ACHN (cell line): Measurements from ENCODE around the gene MORN3.
"Not testable (repeated sequence)": the region's sequence is repeated elsewhere in the genome, so short reads cannot be mapped to it uniquely, and the experiment has no call there.

Experiments
- DNase-seq: peaks from one replicate; pipeline ENCODE4 v3.0.0-alpha.2; 2015
- in situ Hi-C: cut with HindIII; loops from 2 replicates; pipeline ENCODE4 v1.10.0; 2017; ENCODE audit warnings: low sequenced_read_pairs, low pct_ligation_motif_present, low pct_unique_long_range_greater_than_20kb

The MORN3 gene, protein sequence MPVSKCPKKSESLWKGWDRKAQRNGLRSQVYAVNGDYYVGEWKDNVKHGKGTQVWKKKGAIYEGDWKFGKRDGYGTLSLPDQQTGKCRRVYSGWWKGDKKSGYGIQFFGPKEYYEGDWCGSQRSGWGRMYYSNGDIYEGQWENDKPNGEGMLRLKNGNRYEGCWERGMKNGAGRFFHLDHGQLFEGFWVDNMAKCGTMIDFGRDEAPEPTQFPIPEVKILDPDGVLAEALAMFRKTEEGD

DNA sequence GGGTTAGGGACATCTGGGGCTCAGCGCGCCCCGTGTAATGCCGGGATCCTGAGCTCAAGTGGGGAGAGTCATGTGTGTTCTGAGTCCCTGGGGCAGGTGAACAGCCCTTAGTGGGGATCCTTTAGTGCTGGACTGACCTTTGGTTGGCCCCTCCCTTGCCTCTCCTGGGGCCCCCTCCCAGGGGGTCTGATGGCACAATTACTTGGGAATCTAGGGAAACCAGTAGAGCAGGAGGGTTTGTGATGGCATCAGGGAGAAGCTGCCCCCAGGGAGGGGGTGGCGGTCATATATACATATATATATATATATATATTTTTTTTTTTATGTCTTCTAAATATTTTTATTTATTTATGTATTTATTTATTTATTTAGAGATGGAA lies at the start of gene MORN3:
TSS of gene MORN3 (minus strand) at position 134 of the 380 bp plus-strand sequence. CDS start 171 bp downstream, outside the sequence.
- no peak for DNase-seq
- in situ Hi-C loops, result no loop called here

- DNase-seq, result no peak
- in situ Hi-C loops, result no loop called here
Measured at GRCh38 chr12:121718653-121719239, 49.3 kb upstream of the MORN3 start.

DNA sequence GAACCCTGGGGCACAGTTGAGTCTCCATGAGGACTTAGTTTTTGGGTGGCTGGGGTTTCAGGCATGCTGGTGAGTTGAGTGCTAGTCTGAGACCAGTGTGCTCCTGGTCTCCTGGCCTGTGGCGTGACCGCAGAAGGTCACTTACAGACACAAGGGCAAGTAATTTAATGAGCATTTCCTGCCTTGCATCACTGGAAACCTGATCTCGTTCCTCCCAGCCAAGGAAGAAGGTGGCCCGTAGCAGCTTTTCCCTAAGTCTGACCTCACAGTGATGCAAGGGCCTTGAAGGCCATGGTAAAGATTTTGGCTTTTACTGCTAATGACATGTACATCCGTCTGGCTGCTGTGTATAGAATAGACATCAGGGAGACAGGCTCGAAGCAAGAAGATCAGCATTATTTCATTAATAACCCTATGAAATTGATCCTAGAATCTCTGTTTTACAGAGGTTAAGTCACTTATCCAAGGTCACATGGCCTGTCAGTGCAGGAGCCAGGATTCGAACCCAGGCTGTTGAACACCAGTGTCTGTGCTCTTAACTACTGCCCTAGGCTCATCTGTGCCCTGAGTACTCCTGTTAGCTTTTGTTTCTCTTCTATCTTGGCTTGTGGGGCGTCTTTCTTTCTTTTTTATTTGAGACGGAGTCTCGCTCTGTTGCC lies 47.7 kb upstream of the MORN3 start:
- DNase-seq, result no peak
- in situ Hi-C loops, result no loop called here

DNA sequence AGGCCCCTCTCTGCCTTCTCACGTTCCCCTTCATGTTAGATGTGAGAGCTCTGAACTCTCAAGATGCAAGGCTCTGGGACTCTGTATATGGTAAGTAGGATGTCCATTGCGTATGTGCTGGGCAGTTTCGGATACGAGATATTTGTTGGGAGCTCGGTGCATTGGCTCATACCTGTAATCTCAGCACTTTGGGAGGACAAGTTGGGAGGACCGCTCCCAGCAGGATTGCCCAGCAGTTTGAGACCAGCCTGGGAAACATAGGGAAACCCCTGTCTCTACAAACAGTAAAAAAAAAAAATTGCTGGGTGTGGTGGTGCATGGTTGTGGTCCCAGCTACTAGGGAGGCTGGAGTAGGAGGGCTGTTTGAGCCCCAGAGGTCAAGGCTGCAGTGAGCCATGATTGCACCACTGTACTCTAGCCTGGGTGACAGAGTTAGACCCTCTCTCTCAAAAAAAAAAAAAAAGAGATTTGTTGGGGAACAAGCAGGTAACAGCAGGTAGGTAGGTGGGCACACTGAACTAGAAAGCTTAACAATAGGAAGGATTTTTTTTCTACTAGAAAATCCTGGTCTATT lies 46.5 kb upstream of the MORN3 start:
- in situ Hi-C loops, result no loop called here
- DNase-seq, result no peak

DNA sequence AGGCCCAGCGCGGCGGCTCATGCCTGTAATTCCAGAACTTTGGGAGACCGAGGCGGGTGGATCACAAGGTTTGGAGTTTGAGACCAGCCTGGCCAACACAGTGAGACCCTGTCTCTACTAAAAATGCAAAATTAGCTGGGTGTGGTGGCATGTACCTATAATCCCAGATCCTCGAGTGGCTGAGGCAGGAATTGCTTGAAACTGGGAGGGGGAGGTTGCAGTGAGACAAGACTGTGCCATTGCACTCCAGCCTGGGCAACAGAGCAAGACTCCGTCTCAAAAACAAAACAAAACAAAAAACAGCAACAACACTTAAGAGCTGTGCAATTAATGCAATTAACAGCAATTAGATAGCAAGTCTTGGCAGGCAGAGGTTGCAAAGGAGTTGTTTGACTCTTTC lies 45.6 kb upstream of the MORN3 start:
- DNase-seq, in situ Hi-C loops: not testable (repeated sequence)

DNA sequence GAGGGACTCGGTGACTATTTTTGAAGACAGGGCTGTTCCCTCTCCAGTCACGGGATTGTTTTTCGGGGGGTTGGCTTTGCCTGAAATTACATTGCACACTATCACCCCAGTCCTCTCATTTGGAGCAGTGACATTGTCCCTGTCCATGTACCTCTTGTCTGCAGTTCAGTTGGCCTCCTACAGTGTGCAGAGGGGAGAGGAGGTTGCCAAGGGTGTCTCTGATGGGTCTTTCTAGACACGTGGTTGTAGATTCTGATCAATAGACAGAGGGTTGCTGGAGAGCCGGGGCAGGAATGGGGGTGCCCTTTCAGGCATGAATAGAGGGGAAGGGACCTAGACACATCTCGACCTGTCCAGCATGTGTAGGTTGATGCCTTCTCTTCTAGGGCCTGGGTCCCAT lies 44.3 kb upstream of the MORN3 start:
- DNase-seq, result no peak
- in situ Hi-C loops, result no loop called here

DNA sequence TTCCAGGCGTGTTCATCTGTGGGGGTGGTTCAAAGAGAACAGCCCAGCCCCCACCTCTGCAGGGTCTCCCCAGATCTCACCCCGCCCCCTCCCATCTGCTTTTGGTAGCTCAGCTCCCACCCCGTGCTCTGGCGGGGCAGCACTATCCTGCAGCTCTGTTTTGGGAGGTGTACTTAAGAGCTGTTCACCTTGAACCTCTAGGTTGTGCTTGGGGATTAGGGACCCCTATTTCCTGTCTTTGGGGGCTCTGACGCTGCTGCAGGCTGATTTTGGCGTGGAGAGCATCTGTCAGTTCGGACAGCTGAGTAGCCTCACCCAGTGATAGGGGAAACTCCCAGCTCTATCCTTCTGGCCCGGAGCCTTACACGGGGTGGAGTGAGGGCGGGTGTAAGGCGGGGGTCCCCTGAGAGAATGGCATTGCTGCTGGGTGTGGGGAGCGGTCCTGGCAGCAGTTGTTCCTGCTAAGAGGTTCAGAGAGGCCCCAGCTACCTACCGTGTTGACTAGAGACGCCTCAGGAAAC lies 43.9 kb upstream of the MORN3 start:
- in situ Hi-C loops, result no loop called here
- no peak for DNase-seq

DNA sequence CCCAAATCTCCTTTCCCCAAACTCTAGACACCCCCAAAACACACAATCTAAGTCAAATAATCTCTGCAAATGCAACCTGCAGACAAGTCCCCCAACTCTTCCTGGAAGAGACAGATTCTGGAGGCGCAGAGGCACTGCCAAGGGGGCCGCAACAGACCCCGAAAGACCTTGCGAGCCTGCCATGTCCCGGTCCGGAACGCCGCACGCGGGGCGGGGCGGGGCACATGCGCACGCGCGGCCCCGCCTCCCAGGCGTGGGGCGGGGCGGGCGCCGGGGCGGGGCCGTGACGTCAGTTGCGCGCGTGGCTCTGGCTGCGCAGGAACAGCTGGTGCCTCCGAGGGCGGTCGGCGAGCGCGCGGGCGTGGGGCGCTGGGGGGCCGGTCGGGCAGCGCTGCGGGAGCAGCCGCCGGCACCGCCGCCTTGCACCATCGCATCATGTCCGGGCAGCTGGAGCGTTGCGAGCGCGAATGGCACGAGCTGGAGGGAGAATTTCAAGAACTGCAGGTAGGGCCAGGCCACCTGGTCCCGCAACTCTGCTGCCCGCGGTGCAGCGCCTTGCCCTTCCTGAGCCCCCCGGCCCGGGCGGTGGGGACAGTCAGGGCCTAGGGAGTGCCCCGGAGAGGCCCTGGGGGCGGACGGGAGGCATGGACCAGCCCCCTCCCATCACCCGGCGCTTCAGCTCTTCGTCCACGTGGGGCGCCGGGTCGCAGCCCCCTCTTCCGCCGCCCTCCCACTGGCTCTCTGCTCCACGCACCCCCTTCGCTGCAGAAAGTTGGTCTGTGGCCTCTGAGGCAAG lies 43.2 kb upstream of the MORN3 start, which contains the start of gene TMEM120B:
TSS of gene TMEM120B (plus strand) at position 292 of the 796 bp plus-strand sequence. CDS start at position 436, 144 bp downstream.
- peak; percentile 84 for DNase-seq

GRCh38 chr12:121712190-121712460 lies 42.7 kb upstream of the MORN3 start:
- in situ Hi-C loops, result no loop called here

More for the DNA sequence above, 43.2 kb upstream of the MORN3 start, which contains the start of gene TMEM120B:
- in situ Hi-C loops, result no loop called here

DNA sequence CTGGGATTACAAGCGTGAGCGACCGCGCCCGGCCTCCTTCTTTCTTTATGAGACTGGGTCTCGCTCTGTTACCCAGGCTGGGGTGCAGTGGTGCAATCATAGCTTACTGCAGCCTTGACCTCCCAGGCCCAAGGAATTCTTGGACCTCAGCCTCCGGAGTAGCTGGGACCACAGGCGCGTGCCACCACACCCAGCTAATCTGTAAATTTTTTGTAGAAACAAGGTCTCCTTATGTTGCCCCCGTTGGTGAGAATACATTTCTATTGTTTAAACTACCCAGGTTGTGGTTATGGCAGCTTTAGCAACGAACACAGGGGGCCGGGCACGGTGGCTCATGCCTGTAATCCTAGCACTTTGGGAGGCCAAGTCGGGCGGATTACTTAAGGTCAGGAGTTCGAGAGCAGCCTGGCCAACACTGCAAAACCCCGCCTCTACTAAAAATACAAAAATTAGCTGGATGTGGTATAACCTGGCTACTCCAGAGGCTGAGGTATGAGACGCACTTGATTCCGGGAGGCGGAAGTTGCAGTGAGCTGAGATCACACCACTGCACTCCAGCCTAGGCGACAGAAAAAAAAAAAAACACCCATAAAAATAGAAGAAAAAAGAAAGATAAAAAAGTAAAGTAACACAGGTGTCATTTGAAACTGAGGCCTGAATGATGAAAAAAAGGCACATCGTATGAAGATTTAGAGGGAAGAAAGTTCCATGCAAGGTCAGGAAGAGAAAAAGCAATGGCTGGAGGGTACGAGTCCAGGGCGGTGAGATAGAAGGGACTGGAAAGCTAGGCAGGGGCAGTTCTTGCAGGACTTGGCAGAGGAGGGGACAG lies 42.1 kb upstream of the MORN3 start:
- in situ Hi-C loops, result no loop called here
- peak; percentile 32 for DNase-seq

More at GRCh38 chr12:121712190-121712460, 42.7 kb upstream of the MORN3 start:
- no peak for DNase-seq

DNA sequence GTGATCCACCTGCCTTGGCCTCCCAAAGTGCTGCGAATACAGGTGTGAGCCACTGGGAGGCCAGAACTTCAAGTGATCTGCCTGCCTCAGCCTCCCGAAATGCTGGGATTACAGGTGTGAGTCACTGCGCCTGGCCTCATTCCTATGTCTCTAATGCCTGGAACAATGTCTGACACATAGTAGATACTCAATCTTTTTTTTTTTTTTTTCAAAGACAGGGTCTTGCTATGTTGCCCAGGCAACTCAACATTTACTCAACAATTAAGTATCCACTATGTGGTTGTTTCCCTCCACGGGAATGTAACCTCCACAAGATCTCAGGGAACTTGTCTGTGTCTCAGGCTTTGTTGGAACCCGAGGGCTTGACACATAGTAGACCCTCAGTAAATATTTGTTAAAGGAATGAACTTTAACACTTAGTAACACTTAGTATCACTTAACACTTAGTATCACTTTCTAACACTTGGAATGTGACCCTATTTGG lies 40.1 kb upstream of the MORN3 start:
- in situ Hi-C loops, result no loop called here
- DNase-seq, result peak; percentile 30

GRCh38 chr12:121709064-121709424 lies 39.6 kb upstream of the MORN3 start:
- DNase-seq, in situ Hi-C loops: not testable (repeated sequence)

- in situ Hi-C loops, result no loop called here
- no peak for DNase-seq
Measured at GRCh38 chr12:121708313-121709063, 39.0 kb upstream of the MORN3 start.

- in situ Hi-C loops, result no loop called here
Measured at GRCh38 chr12:121705514-121705913, 36.1 kb upstream of the MORN3 start.

GRCh38 chr12:121702944-121703343 lies 33.5 kb upstream of the MORN3 start:
- in situ Hi-C loops, result no loop called here
- no peak for DNase-seq

More at GRCh38 chr12:121705514-121705913, 36.1 kb upstream of the MORN3 start:
- DNase-seq, result no peak

DNA sequence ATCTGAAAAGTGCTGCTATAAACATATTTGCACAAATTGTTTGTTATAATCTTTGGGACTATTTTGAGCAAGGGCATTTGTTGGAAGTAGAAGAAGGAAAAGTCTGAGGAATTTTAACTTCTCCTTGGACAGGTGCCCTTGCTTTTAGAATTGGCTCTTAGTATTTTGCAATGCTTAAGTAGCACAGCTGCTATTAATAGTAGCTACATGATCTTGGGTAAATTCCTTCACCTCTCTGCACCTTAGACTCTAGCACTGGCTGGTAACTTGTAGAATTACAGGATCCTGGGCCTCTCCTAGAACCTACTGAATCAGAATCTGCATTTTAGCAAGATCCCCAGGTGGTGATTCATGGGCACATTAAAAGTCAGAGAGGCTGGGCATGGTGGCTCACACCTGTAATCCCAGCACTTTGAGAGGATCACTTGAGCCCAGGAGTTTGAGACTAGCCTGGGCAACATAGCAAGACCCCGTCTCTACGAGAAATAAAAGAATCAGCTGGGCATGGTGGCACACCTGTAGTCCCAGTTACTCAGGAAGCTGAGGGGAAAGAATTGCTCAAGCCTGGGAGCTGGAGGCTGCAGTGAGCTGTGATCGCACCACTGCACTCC lies 32.3 kb upstream of the MORN3 start:
- in situ Hi-C loops, result no loop called here
- DNase-seq, result no peak

GRCh38 chr12:121697861-121698260 lies 28.4 kb upstream of the MORN3 start:
- DNase-seq, in situ Hi-C loops: not testable (repeated sequence)
